Measurements from ENCODE around the gene GLO1.

DNA sequence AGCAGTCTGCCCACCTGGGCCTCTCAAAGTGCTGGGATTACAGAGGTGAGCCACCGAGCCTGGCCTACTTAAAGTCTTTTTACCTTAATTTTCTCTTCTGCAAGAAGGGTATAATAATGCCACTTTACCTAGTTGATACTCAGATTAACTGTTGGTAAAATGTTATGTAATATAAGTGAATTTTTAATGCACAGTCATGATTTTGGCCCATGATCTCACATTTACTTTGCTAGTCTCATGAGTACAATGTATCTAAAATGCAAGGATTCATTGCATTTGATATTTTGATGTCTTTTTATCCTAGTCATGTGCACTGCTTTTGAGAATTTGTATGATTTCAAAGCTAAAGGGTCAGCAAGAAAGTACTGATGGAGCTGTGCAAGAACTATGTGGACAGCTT lies 25.3 kb upstream of the GLO1 start:
- TF ChIP-seq EZH2 (IDR thresholded peaks at IDR 0.05; ENCODE audit: borderline replicate concordance, low read depth, low read length, severe bottlenecking) (no peak), POLR2AphosphoS5 (IDR thresholded peaks at IDR 0.05; ENCODE audit: insufficient read depth, low read depth, low read length) (no peak), FOS (IDR thresholded peaks at IDR 0.05; ENCODE audit: borderline replicate concordance, insufficient read depth, low read length) (no peak), POLR2A (IDR thresholded peaks at IDR 0.05; ENCODE audit: low read depth, low read length) (no peak), GATA2 (IDR thresholded peaks at IDR 0.05; ENCODE audit: insufficient read depth, insufficient read length, low read depth, low read length) (no peak)
- TF ChIP-seq, protein P1, sequence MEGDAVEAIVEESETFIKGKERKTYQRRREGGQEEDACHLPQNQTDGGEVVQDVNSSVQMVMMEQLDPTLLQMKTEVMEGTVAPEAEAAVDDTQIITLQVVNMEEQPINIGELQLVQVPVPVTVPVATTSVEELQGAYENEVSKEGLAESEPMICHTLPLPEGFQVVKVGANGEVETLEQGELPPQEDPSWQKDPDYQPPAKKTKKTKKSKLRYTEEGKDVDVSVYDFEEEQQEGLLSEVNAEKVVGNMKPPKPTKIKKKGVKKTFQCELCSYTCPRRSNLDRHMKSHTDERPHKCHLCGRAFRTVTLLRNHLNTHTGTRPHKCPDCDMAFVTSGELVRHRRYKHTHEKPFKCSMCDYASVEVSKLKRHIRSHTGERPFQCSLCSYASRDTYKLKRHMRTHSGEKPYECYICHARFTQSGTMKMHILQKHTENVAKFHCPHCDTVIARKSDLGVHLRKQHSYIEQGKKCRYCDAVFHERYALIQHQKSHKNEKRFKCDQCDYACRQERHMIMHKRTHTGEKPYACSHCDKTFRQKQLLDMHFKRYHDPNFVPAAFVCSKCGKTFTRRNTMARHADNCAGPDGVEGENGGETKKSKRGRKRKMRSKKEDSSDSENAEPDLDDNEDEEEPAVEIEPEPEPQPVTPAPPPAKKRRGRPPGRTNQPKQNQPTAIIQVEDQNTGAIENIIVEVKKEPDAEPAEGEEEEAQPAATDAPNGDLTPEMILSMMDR (IDR thresholded peaks at IDR 0.05; ENCODE audit: extremely low read depth in 1 of 2, insufficient read depth in 1 of 2, low read depth in 1 of 2, low read length in 2 of 2): no peak
- TF ChIP-seq, protein P2, sequence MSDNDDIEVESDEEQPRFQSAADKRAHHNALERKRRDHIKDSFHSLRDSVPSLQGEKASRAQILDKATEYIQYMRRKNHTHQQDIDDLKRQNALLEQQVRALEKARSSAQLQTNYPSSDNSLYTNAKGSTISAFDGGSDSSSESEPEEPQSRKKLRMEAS (IDR thresholded peaks at IDR 0.05; ENCODE audit: insufficient read depth, insufficient read length): no peak
